Measurements from ENCODE around the gene BUB1B.
A peak's percentile ranks its signal among the peaks of the same experiment; 100 is the strongest.

The BUB1B gene

DNA sequence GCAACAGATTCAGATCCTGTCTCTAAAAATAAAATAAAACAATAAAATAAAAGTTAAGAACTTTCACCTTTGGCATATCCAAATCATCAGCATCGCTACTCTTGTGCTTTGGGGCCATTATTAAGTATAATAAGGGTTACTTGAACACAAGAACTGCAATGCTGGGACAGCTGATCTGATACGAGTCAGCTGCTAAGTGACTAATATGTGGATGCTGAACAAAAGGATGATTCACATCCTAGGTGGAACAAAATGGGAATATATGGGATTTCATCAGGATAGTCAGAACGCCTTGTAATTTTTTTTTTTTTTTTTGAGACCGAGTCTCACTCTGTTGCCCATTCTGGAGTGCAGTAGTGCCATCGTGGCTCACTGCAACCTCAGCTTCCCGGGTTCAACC lies 29.7 kb downstream of the BUB1B start:
- no peak overlapping the region for H3K4me3 ChIP-seq (replicated peaks; ENCODE audit: insufficient read depth, low read length)
- no peak overlapping the region for H3K27ac ChIP-seq (replicated peaks)
- no peak for TF ChIP-seq SPI1 (IDR thresholded peaks at IDR 0.05; ENCODE audit: borderline replicate concordance, low read depth)
- no peaks in the 10 kb centered on the region for H3K27me3 ChIP-seq (ENCODE audit: insufficient read depth, poor library complexity, severe bottlenecking)
- DNase-seq (ENCODE audit: low read depth in 1 of 2, low spot score in 1 of 2), result no peak

DNA sequence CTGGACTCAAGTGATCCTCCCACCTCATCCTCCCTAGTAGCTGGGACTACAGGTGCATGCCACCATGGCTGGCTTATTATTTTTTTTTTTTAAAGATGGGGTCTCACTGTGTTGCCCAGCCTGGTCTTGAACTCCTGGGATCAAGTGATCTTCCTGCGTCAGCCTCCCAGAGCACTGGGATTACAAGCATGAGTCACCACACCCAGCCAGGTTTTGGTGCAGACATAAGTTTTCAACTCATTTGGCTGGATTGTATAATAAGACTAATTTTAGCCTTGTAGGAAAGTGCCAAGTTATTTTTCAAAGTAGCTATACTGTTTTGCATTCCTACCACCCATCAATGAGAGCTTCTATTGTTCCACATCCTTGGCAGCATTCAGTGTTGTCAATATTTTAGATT lies 32.1 kb downstream of the BUB1B start:
- Histone ChIP-seq H3K27me3 (ENCODE audit: insufficient read depth, poor library complexity, severe bottlenecking) (no peaks in the 10 kb centered on the region), H3K4me3 (replicated peaks; ENCODE audit: insufficient read depth, low read length) (no peak overlapping the region), H3K27ac (replicated peaks) (no peak overlapping the region)
- DNase-seq (ENCODE audit: low read depth in 1 of 2, low spot score in 1 of 2), result no peak
- no peak for TF ChIP-seq POLR2AphosphoS5 (IDR thresholded peaks at IDR 0.05; ENCODE audit: low read depth)
- TF ChIP-seq, protein P1, sequence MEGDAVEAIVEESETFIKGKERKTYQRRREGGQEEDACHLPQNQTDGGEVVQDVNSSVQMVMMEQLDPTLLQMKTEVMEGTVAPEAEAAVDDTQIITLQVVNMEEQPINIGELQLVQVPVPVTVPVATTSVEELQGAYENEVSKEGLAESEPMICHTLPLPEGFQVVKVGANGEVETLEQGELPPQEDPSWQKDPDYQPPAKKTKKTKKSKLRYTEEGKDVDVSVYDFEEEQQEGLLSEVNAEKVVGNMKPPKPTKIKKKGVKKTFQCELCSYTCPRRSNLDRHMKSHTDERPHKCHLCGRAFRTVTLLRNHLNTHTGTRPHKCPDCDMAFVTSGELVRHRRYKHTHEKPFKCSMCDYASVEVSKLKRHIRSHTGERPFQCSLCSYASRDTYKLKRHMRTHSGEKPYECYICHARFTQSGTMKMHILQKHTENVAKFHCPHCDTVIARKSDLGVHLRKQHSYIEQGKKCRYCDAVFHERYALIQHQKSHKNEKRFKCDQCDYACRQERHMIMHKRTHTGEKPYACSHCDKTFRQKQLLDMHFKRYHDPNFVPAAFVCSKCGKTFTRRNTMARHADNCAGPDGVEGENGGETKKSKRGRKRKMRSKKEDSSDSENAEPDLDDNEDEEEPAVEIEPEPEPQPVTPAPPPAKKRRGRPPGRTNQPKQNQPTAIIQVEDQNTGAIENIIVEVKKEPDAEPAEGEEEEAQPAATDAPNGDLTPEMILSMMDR (IDR thresholded peaks at IDR 0.05; ENCODE audit: insufficient read depth, low read length), result no peak
- TF ChIP-seq SPI1 (IDR thresholded peaks at IDR 0.05; ENCODE audit: borderline replicate concordance, low read depth), result no peak
- TF ChIP-seq GABPA (IDR thresholded peaks at IDR 0.05; ENCODE audit: low read depth), result no peak
- TF ChIP-seq, protein P2, sequence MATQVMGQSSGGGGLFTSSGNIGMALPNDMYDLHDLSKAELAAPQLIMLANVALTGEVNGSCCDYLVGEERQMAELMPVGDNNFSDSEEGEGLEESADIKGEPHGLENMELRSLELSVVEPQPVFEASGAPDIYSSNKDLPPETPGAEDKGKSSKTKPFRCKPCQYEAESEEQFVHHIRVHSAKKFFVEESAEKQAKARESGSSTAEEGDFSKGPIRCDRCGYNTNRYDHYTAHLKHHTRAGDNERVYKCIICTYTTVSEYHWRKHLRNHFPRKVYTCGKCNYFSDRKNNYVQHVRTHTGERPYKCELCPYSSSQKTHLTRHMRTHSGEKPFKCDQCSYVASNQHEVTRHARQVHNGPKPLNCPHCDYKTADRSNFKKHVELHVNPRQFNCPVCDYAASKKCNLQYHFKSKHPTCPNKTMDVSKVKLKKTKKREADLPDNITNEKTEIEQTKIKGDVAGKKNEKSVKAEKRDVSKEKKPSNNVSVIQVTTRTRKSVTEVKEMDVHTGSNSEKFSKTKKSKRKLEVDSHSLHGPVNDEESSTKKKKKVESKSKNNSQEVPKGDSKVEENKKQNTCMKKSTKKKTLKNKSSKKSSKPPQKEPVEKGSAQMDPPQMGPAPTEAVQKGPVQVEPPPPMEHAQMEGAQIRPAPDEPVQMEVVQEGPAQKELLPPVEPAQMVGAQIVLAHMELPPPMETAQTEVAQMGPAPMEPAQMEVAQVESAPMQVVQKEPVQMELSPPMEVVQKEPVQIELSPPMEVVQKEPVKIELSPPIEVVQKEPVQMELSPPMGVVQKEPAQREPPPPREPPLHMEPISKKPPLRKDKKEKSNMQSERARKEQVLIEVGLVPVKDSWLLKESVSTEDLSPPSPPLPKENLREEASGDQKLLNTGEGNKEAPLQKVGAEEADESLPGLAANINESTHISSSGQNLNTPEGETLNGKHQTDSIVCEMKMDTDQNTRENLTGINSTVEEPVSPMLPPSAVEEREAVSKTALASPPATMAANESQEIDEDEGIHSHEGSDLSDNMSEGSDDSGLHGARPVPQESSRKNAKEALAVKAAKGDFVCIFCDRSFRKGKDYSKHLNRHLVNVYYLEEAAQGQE (IDR thresholded peaks at IDR 0.05; ENCODE audit: insufficient replicate concordance, low read depth), result no peak

DNA sequence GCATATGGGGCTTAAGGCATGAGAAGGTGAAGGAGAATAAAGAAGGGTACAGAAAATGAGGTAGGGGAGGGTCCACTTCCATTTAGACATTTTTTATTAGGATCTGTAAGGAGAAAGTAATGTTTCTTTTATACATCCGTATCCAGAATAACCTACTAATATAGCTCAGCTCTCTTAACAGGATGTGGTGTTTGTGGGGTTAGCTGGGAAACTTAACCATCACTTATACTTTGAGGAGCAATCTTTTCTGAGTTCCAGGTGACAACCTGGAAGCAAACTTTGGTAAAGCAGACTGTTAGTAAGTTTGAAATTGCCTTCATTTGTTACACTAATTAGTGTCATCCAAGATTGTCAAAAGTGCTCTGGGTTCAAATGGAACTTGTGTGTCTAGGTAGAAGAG lies 36.6 kb downstream of the BUB1B start:
- no peak for TF ChIP-seq POLR2AphosphoS5 (IDR thresholded peaks at IDR 0.05; ENCODE audit: low read depth)
- TF ChIP-seq GABPA (IDR thresholded peaks at IDR 0.05; ENCODE audit: low read depth), result no peak
- TF ChIP-seq SPI1 (IDR thresholded peaks at IDR 0.05; ENCODE audit: borderline replicate concordance, low read depth), result no peak
- TF ChIP-seq, protein P2 (IDR thresholded peaks at IDR 0.05; ENCODE audit: insufficient replicate concordance, low read depth), result no peak
- Histone ChIP-seq H3K4me3 (replicated peaks; ENCODE audit: insufficient read depth, low read length) (no peak overlapping the region), H3K27me3 (ENCODE audit: insufficient read depth, poor library complexity, severe bottlenecking) (no peaks in the 10 kb centered on the region), H3K27ac (replicated peaks) (no peak overlapping the region)
- DNase-seq (ENCODE audit: low read depth in 1 of 2, low spot score in 1 of 2), result no peak

DNA sequence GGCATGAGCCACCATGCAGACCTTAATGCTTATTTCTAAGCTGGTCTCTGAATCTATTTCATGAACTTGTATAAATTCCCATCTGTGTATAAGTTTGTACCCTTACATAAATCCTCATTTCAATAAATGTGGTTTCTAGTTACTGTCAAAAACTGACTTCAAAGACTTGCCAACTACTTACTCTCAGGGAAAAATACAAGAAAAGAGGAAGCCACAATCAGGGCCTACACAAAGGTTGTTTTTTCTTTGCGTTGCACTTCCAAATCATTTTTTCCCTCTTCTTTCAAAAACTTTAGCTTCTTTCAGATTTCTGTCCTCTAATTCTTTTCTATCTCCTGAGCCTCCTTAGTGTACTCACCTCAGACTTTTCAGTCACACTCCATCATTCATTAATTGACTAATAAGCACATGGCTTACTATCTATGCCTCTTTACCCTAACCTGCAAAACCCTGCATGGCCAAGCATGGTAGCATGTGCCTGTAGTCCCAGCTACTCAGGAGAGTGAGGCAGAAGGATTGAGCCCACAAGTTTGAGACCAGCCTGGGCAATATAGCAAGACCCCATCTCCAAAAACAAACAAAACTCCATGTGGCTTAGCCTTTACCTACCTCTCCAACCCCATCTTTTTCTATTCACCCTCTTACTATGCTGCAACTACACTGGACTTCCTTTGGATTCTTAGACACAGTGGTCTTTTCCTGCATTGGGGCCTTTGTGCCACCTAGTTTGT lies 37.7 kb downstream of the BUB1B start:
- H3K27ac ChIP-seq (replicated peaks), result no peak overlapping the region
- no peak overlapping the region for H3K4me3 ChIP-seq (replicated peaks; ENCODE audit: insufficient read depth, low read length)
- DNase-seq (ENCODE audit: low read depth in 1 of 2, low spot score in 1 of 2), result no peak
- H3K27me3 ChIP-seq (ENCODE audit: insufficient read depth, poor library complexity, severe bottlenecking), result no peaks in the 10 kb centered on the region
- peak; percentile 63; the same call in 1 of the 2 replicates for TF ChIP-seq SPI1 (IDR thresholded peaks at IDR 0.05; ENCODE audit: borderline replicate concordance, low read depth)
- TF ChIP-seq, protein P2 (IDR thresholded peaks at IDR 0.05; ENCODE audit: insufficient replicate concordance, low read depth), result no peak
